Left ventricle myocardium inferior (tissue), 1 donor: ENCODE measurements around the gene ANKZF1. TPM values are rescaled to one million over a fixed set of nuclear protein-coding genes. Genes with fewer than 3 reads are reported as not detected.
A peak's percentile ranks its signal among the peaks of the same experiment; 100 is the strongest.

Source experiments
- DNase-seq: peaks from one replicate; pipeline ENCODE4 v3.0.0-alpha.2; 2020
- H3K27ac ChIP-seq: fragments of 200-600 bp; replicated peaks from 2 replicates; pipeline ENCODE4 v1.8.0; 2021
- H3K27me3 ChIP-seq: fragments of 200-600 bp; 2 replicates; pipeline ENCODE4 v1.8.0; 2021; ENCODE audit warnings: low read depth
- H3K36me3 ChIP-seq: fragments of 200-600 bp; 2 replicates; pipeline ENCODE4 v1.8.0; 2021
- H3K4me1 ChIP-seq: fragments of 200-600 bp; 2 replicates; pipeline ENCODE4 v1.8.0; 2021
- H3K4me3 ChIP-seq: fragments of 200-600 bp; 2 replicates; pipeline ENCODE4 v1.8.0; 2021; ENCODE audit warnings: mild to moderate bottlenecking, moderate library complexity
- H3K9me3 ChIP-seq: fragments of 200-600 bp; replicated peaks from 2 replicates; pipeline ENCODE4 v1.8.0; 2021
- CTCF ChIP-seq: fragments of 200-600 bp; IDR thresholded peaks from 2 replicates; pipeline ENCODE4 v1.8.0; 2021; ENCODE audit warnings: antibody characterized with exemption, mild to moderate bottlenecking, borderline replicate concordance
- intact Hi-C: fragments of 100-400 bp; cut with micrococcal nuclease; formaldehyde crosslinking; loops from one replicate; pipeline ENCODE4 v1.11.0; 2022
- total RNA-seq: library from RNA; stranded (reverse); fragmentation: NEBNext Ultra II Directional; extraction: Animal tissue kit (Norgen Biotek cat#: 25700); gene quantifications from one replicate; pipeline ENCODE4 v1.2.1, GENCODE V29; 2021
- donor health status: DM: no; HTN: yes; CAD: no; lungs with severe emphysema.

The ANKZF1 gene
- total RNA-seq, 1 donor from 2014 or later: 29.8 TPM

- intact Hi-C loops: no loop called here
These were observed 15.2 kb downstream of the ANKZF1 start for GRCh38 chr2:219244789-219245147.

GRCh38 chr2:219245148-219245898, 15.7 kb downstream of the ANKZF1 start, which contains the start of the genes GLB1L and STK16:
Gene GLB1L (minus strand): TSS chr2:219245444. CDS start chr2:219243573, 1,871 bp downstream.
Gene STK16 (plus strand): TSS chr2:219245479. CDS start chr2:219246000, 521 bp downstream.
- intact Hi-C loops: no loop called here
- DNase-seq: peak; percentile 96
- Histone ChIP-seq H3K4me3 (peak within 1 kb of the TSS; percentile 81), H3K27me3 (no peaks in the 10 kb centered on the region), H3K36me3 (peaks cover 23% of the 10 kb centered on the region), H3K4me1 (peaks cover 57% of the 10 kb centered on the region), H3K27ac (peak within 1 kb of the TSS; percentile 93), H3K9me3 (no peaks in the 10 kb centered on the region)
- no peak for TF ChIP-seq CTCF

More at GRCh38 chr2:219244789-219245147, 15.2 kb downstream of the ANKZF1 start:
- Histone ChIP-seq H3K36me3 (peaks cover 18% of the 10 kb centered on the region), H3K4me3 (peak overlapping the region; percentile 81), H3K27me3 (no peaks in the 10 kb centered on the region), H3K4me1 (peaks cover 52% of the 10 kb centered on the region), H3K9me3 (no peaks in the 10 kb centered on the region), H3K27ac (peak overlapping the region; percentile 93)
- no peak for TF ChIP-seq CTCF
- no peak for DNase-seq

- Histone ChIP-seq H3K27me3 (no peaks in the 10 kb centered on the region), H3K4me3 (peak overlapping the region; percentile 81), H3K9me3 (no peaks in the 10 kb centered on the region), H3K4me1 (peaks cover 62% of the 10 kb centered on the region), H3K36me3 (peaks cover 29% of the 10 kb centered on the region), H3K27ac (peak overlapping the region; percentile 93)
- TF ChIP-seq CTCF: no peak
- no peak for DNase-seq
- intact Hi-C loops: no loop called here
These were observed 16.3 kb downstream of the ANKZF1 start for GRCh38 chr2:219245899-219246230.

- H3K4me3 ChIP-seq: peak overlapping the region; percentile 81
- H3K4me1 ChIP-seq: peaks cover 66% of the 10 kb centered on the region
- TF ChIP-seq CTCF: no peak
- H3K27me3 ChIP-seq: no peaks in the 10 kb centered on the region
- no peak for DNase-seq
- no peaks in the 10 kb centered on the region for H3K9me3 ChIP-seq
- H3K27ac ChIP-seq: peak overlapping the region; percentile 93
- intact Hi-C loops: no loop called here
- peaks cover 36% of the 10 kb centered on the region for H3K36me3 ChIP-seq
These were observed 17.0 kb downstream of the ANKZF1 start for GRCh38 chr2:219246559-219246958.

- no peak for DNase-seq
- no peaks in the 10 kb centered on the region for H3K27me3 ChIP-seq
- peaks cover 37% of the 10 kb centered on the region for H3K36me3 ChIP-seq
- intact Hi-C loops: no loop called here
- H3K9me3 ChIP-seq: no peaks in the 10 kb centered on the region
- no peak overlapping the region for H3K4me3 ChIP-seq
- H3K27ac ChIP-seq: peak overlapping the region; percentile 83
- H3K4me1 ChIP-seq: peaks cover 80% of the 10 kb centered on the region
- TF ChIP-seq CTCF: no peak
These were observed 18.4 kb downstream of the ANKZF1 start for GRCh38 chr2:219247678-219248642.
